H1 (cell line): ENCODE data around the gene MCF2L. TPM values are rescaled to one million over a fixed set of nuclear protein-coding genes. Genes with fewer than 3 reads are reported as not detected.

Experiments
- CTCF ChIA-PET: fragments of 300-600 bp; sonication (Branson Sonifier 250); formaldehyde crosslinking; loops from one replicate; lab custom pipeline; 2021; ENCODE audit not compliant: partially characterized antibody; lab: Charles Lee
- POLR2A ChIA-PET: fragments of 300-600 bp; sonication (Branson Sonifier 250); formaldehyde crosslinking; loops from one replicate; lab custom pipeline; 2021; ENCODE audit warnings: inconsistent platforms; ENCODE audit not compliant: partially characterized antibody; lab: Charles Lee
- DNase-seq, 2 experiments: peaks; one replicate each; pipeline versions ENCODE4 v3.0.0 to v3.0.0-alpha.2; 2010 to 2022; ENCODE audit warnings: low spot score in 2 of 2, low read depth in 1 of 2, mixed read lengths in 1 of 2
- FAIRE-seq: peaks from 2 replicates; lab custom pipeline; 2011; peaks lifted over from hg19 to GRCh38; lab: Jason Lieb, UNC
- H2AFZ ChIP-seq: 2 replicates; pipeline ENCODE4 v1.8.1; 2012; ENCODE audit warnings: low read length, inconsistent platforms
- H2AK5ac ChIP-seq: 2 replicates; pipeline ENCODE4 v1.6.1; 2013; ENCODE audit warnings: low read depth, low read length
- H2BK120ac ChIP-seq: replicated peaks from 2 replicates; pipeline ENCODE3; 2013; ENCODE audit warnings: low read depth, low read length, inconsistent platforms
- H2BK12ac ChIP-seq: 2 replicates; pipeline ENCODE4 v1.6.1; 2013; ENCODE audit warnings: low read depth, low read length
- H2BK15ac ChIP-seq: 2 replicates; pipeline ENCODE4 v1.6.1; 2013; ENCODE audit warnings: low read length
- H2BK20ac ChIP-seq: 2 replicates; pipeline ENCODE4 v1.6.1; 2013; ENCODE audit warnings: low read length
- H2BK5ac ChIP-seq: 2 replicates; pipeline ENCODE4 v1.6.1; 2013; ENCODE audit warnings: low read depth, low read length
- H3K14ac ChIP-seq: 2 replicates; pipeline ENCODE4 v1.6.1; 2013; ENCODE audit warnings: inconsistent platforms; ENCODE audit not compliant: insufficient read length
- H3K18ac ChIP-seq: 2 replicates; pipeline ENCODE4 v1.6.1; 2013; ENCODE audit warnings: low read length; ENCODE audit errors: extremely low read depth
- H3K23ac ChIP-seq: 2 replicates; pipeline ENCODE4 v1.6.1; 2013; ENCODE audit warnings: inconsistent platforms; ENCODE audit not compliant: insufficient read length
- H3K23me2 ChIP-seq: 2 replicates; pipeline ENCODE4 v1.6.1; 2013; ENCODE audit warnings: low read depth, low read length
- H3K27ac ChIP-seq: 2 replicates; pipeline ENCODE4 v1.6.1; 2011; ENCODE audit warnings: low read depth, low read length, inconsistent platforms
- H3K27me3 ChIP-seq, 4 experiments: replicated peaks in 1 of 4; 1 replicate in 1 of 4; 2 replicates in 3 of 4; pipeline versions ENCODE4 v1.6.1 to v1.8.1; 2011 to 2013; ENCODE audit warnings: low read length in 3 of 4, mild to moderate bottlenecking in 3 of 4, inconsistent platforms in 2 of 4, mixed read lengths in 2 of 4, moderate library complexity in 1 of 4; ENCODE audit not compliant: control insufficient read depth in 3 of 4, insufficient read depth in 3 of 4; ENCODE audit errors: extremely low read depth in 1 of 4
- H3K36me3 ChIP-seq, 4 experiments: 2 replicates each; pipeline versions ENCODE4 v1.6.1 to v1.8.1; 2011 to 2013; ENCODE audit warnings: mild to moderate bottlenecking in 4 of 4, low read length in 3 of 4, moderate library complexity in 2 of 4, control low read depth in 1 of 4, inconsistent platforms in 1 of 4; ENCODE audit not compliant: insufficient read depth in 4 of 4, control insufficient read depth in 2 of 4
- H3K4ac ChIP-seq: replicated peaks from 2 replicates; pipeline ENCODE3; 2013; ENCODE audit warnings: low read length, low read depth, mixed read lengths, inconsistent platforms; ENCODE audit not compliant: insufficient read length
- H3K4me1 ChIP-seq, 4 experiments: replicated peaks in 1 of 4; 1 replicate in 1 of 4; 2 replicates in 3 of 4; pipeline versions ENCODE4 v1.6.1 to v1.8.1; 2011 to 2013; ENCODE audit warnings: low read length in 3 of 4, inconsistent platforms in 2 of 4, mixed read lengths in 1 of 4; ENCODE audit not compliant: insufficient read depth in 4 of 4, control insufficient read depth in 3 of 4
- H3K4me2 ChIP-seq, 2 experiments: 2 replicates each; pipeline versions ENCODE4 v1.6.1 to v1.8.1; 2011 to 2013; ENCODE audit warnings: low read depth in 2 of 2, low read length in 2 of 2, control low read depth in 1 of 2, inconsistent platforms in 1 of 2, mild to moderate bottlenecking in 1 of 2; ENCODE audit not compliant: insufficient read depth in 1 of 2
- H3K4me3 ChIP-seq, 4 experiments: fragments of 200-600, 300-600 bp in 1 of 4; sonication (generic), shearing (Covaris generic), sonication (Bioruptor Twin) in 1 of 4; 2 replicates each; pipeline versions ENCODE4 v1.5.1 to v1.8.1; 2011 to 2016; ENCODE audit warnings: low read length in 4 of 4, low read depth in 3 of 4, control low read depth in 2 of 4, inconsistent platforms in 2 of 4, mild to moderate bottlenecking in 2 of 4, mixed read lengths in 1 of 4, moderate library complexity in 1 of 4; ENCODE audit not compliant: insufficient read depth in 2 of 4; ENCODE audit errors: extremely low read depth in 1 of 4
- H3K56ac ChIP-seq: replicated peaks from 2 replicates; pipeline ENCODE3; 2013; ENCODE audit warnings: low read depth, mild to moderate bottlenecking, mixed read lengths, low read length, inconsistent platforms; ENCODE audit not compliant: insufficient read length
- H3K79me1 ChIP-seq: 2 replicates; pipeline ENCODE4 v1.6.1; 2013; ENCODE audit warnings: low read depth, low read length, control low read depth
- H3K79me2 ChIP-seq, 2 experiments: 2 replicates each; pipeline versions ENCODE4 v1.6.1 to v1.8.1; 2012 to 2013; ENCODE audit warnings: low read length in 2 of 2, mild to moderate bottlenecking in 2 of 2, inconsistent platforms in 1 of 2; ENCODE audit not compliant: insufficient read depth in 2 of 2, control insufficient read depth in 1 of 2
- H3K9ac ChIP-seq, 4 experiments: replicated peaks in 1 of 4; 1 replicate in 1 of 4; 2 replicates in 3 of 4; pipeline versions ENCODE4 v1.6.1 to v1.8.1; 2011 to 2013; ENCODE audit warnings: low read depth in 3 of 4, low read length in 3 of 4, control low read depth in 2 of 4, mild to moderate bottlenecking in 2 of 4, moderate library complexity in 2 of 4, inconsistent platforms in 1 of 4; ENCODE audit errors: extremely low read depth in 1 of 4
- H3K9me3 ChIP-seq, 2 experiments: 2 replicates each; pipeline versions ENCODE4 v1.6.1 to v1.8.1; 2012 to 2013; ENCODE audit warnings: mild to moderate bottlenecking in 2 of 2, moderate library complexity in 2 of 2, control low read depth in 1 of 2, inconsistent platforms in 1 of 2, low read depth in 1 of 2, low read length in 1 of 2, mixed read lengths in 1 of 2; ENCODE audit not compliant: insufficient read depth in 2 of 2
- H4K20me1 ChIP-seq, 2 experiments: replicated peaks in 1 of 2; 2 replicates each; pipeline versions ENCODE3 to v1.8.1; 2011 to 2013; ENCODE audit warnings: inconsistent platforms in 2 of 2, low read length in 2 of 2, mild to moderate bottlenecking in 1 of 2; ENCODE audit not compliant: insufficient read depth in 2 of 2, control insufficient read depth in 1 of 2
- H4K5ac ChIP-seq: 2 replicates; pipeline ENCODE4 v1.6.1; 2013; ENCODE audit warnings: low read length, low read depth, mixed read lengths, inconsistent platforms; ENCODE audit not compliant: insufficient read length
- H4K8ac ChIP-seq: 2 replicates; pipeline ENCODE4 v1.8.0; 2013; ENCODE audit warnings: mild to moderate bottlenecking, moderate library complexity, low read length, inconsistent platforms; ENCODE audit not compliant: insufficient read depth; ENCODE audit errors: extremely low read depth
- H4K91ac ChIP-seq: replicated peaks from 2 replicates; pipeline ENCODE3; 2013; ENCODE audit warnings: low read length, mixed read lengths, inconsistent platforms; ENCODE audit not compliant: insufficient read length
- CREB1 ChIP-seq: IDR thresholded peaks from 2 replicates; pipeline ENCODE4 v1.6.1; 2012; ENCODE audit warnings: inconsistent platforms
- CTCF ChIP-seq, 3 experiments: IDR thresholded peaks; 1 replicate in 2 of 3; 2 replicates in 1 of 3; pipeline versions ENCODE4 v1.5.1 to v1.6.1; 2011; ENCODE audit warnings: low read length in 3 of 3, mild to moderate bottlenecking in 3 of 3, inconsistent platforms in 2 of 3, low read depth in 1 of 3, moderate library complexity in 1 of 3; ENCODE audit not compliant: insufficient read depth in 1 of 3; ENCODE audit errors: control extremely low read depth in 1 of 3
- EZH2 ChIP-seq: fragments of 200-600 bp; sonication (generic); IDR thresholded peaks from 2 replicates; pipeline ENCODE4 v1.7.1; 2012; ENCODE audit warnings: low read depth, mild to moderate bottlenecking, moderate library complexity, low read length, inconsistent platforms; ENCODE audit not compliant: severe bottlenecking
- HDAC2 ChIP-seq, 2 experiments: fragments of 300-600 bp in 1 of 2; sonication (generic) in 1 of 2; IDR thresholded peaks; 2 replicates each; pipeline ENCODE4 v1.6.1; 2011 to 2012; ENCODE audit warnings: low read depth in 2 of 2, low read length in 2 of 2, mild to moderate bottlenecking in 2 of 2, moderate library complexity in 2 of 2, borderline replicate concordance in 1 of 2, inconsistent platforms in 1 of 2
- WGBS, 2 experiments: shearing (Covaris generic) in 1 of 2; methylation state at CpG; one replicate each; pipeline versions ENCODE4 v1.1.6 to v1.1.7; 2013 to 2015; ENCODE audit warnings: low lambda C conversion rate in 2 of 2, mixed read lengths in 2 of 2, inconsistent platforms in 1 of 2, low coverage in 1 of 2, missing lambda C conversion rate in 1 of 2; ENCODE audit not compliant: insufficient replicate concordance in 2 of 2, insufficient coverage in 1 of 2, insufficient read length in 1 of 2; ENCODE audit errors: extremely low coverage in 1 of 2, missing lambda C conversion rate in 1 of 2; 5-methylcytosine and 5-hydroxymethylcytosine counted together
- long read RNA-seq, 2 experiments: library from RNA in 1 of 2; library from capped mRNA in 1 of 2; stranded (forward); transcript quantifications; one replicate each; pipeline ENCODE4 v2.0.0, GENCODE V29; 2021; ENCODE audit warnings: inconsistent platforms in 1 of 2
- polyA minus RNA-seq, 3 experiments: library from RNA; depleted of rRNA, polyadenylated mRNA; stranded (reverse); fragments of >200 nt; gene quantifications; 1 replicate in 2 of 3; 2 replicates in 1 of 3; pipeline ENCODE4 v1.2.3, GENCODE V29; 2011
- polyA plus RNA-seq, 7 experiments: library from polyadenylated mRNA; depleted of rRNA in 3 of 7; stranded (reverse) in 5 of 7; unstranded in 2 of 7; fragments of >200 nt in 5 of 7; fragments of 200-250 nt in 2 of 7; gene quantifications; 1 replicate in 5 of 7; 2 replicates in 1 of 7; 4 replicates in 1 of 7; pipeline versions ENCODE4 v1.2.1 to v1.2.3, GENCODE V29; 2011 to 2013; ENCODE audit warnings: missing spikeins in 2 of 7, mixed read lengths in 2 of 7
- total RNA-seq: library from RNA; stranded (reverse); fragmentation: NEBNext Ultra II Directional; extraction: Animal tissue kit (Norgen Biotek cat#: 25700); gene quantifications from 2 replicates; pipeline ENCODE4 v1.2.1, GENCODE V29; 2021

MCF2L gene
- total RNA-seq, result 22.9 and 24.4 TPM in 2 replicates
- 10.1 and 15.9 TPM in 2 replicates for polyA plus RNA-seq (2011; rRNA removed)
- 13.8 TPM for polyA plus RNA-seq (2011; cell fraction: cytosol; rRNA removed)
- polyA plus RNA-seq (2011; cell fraction: nucleus; rRNA removed), result 82.6 TPM
- 16.2 to 22.1 TPM (median 19.9 TPM) in 4 replicates for polyA plus RNA-seq (2012, experiment 1 of 2)
- polyA plus RNA-seq (2012, experiment 2 of 2), result 10.5 TPM
- polyA plus RNA-seq (2013, experiment 1 of 2), result 10.9 TPM
- polyA plus RNA-seq (2013, experiment 2 of 2), result 11.8 TPM
- 16.6 and 19.1 TPM in 2 replicates for polyA minus RNA-seq (2011; rRNA and poly(A)+ RNA removed)
- 18.4 TPM for polyA minus RNA-seq (2011; cell fraction: cytosol; rRNA and poly(A)+ RNA removed)
- polyA minus RNA-seq (2011; cell fraction: nucleus; rRNA and poly(A)+ RNA removed), result 40.8 TPM
- long read RNA-seq, experiment 1, partial matches to known transcripts, result 4 of 11 reads
- long read RNA-seq, experiment 1, other reads (novel, unspliced or antisense), result 7 of 11 reads
- long read RNA-seq, experiment 2, partial matches to known transcripts, result 3 of 5 reads
- long read RNA-seq, experiment 2, other reads (novel, unspliced or antisense), result 2 of 5 reads

DNA sequence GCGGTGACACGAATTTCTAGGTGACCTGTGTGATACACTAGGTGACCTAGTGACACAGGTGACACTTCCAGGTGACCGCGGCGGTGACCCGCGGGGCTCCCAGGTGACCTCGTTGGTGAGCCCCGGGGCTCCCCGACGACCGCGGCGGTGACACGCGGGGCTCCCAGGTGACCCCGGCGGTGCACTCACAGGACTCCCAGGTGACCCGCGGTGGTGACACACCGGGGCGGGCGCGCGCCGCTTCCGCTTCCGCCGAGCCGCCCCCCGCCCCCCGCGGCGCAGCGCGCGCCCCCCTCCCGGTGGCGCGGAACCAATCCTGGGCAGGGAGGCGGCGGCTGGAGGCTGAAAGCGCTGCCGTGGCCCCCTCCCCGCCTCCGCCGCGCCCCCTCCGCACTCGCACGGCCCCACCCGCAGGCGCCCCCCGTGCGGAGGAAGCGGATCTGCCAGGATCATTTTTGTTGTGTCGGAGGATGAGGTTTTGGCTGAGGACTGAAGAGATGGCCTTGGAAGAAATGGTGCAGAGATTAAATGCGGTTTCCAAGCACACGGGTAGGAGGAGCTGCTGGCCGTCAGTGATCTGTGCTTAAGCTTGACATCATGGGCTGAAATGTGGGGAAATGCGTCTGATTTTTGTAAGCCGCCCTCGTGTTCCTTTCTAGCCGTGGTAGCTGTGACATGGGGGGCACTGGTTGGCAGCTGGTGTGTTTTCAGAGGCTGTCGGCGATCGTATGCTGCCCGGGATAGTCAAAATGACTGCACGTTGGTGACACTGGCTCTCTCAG lies at the start of gene MCF2L:
TSS of gene MCF2L (plus strand) at position 305 of the 782 bp plus-strand sequence. CDS start at position 471, 166 bp downstream.
- CTCF ChIA-PET, result interaction anchor here (0.6 to 3.2 kb wide), 21 partner anchors 10 to 187 kb away, joined by 3 to 24 read pairs (median 4); no protein-coding TSS in a partner anchor
- Histone ChIP-seq H3K27me3 (peaks cover 0 to 8% (median 4%) of the 10 kb centered on the region in 4 experiments; a peak in 4 of 7 replicates), H2AK5ac (no peak within 1 kb of the TSS)
- TF ChIP-seq CTCF (IDR thresholded peaks at IDR 0.05; ENCODE audit: control extremely low read depth in 1 of 3, insufficient read depth in 1 of 3, low read depth in 1 of 3, low read length in 3 of 3) (peak in 1 of 3 experiments; percentile 40; a peak in 1 of 4 replicates), EZH2 (peak; percentile 7), CREB1 (no peak), HDAC2 (IDR thresholded peaks at IDR 0.05; ENCODE audit: borderline replicate concordance in 1 of 2, low read depth in 2 of 2, low read length in 2 of 2) (0 out of 4 replicates have a peak, but pooled peaks of 1 of the 2 experiments have one; percentile 1)

More for the DNA sequence above, at the start of gene MCF2L:
- peak within 1 kb of the TSS; percentile 69 to 93 for H3K4me2 ChIP-seq
- H3K18ac ChIP-seq, result no peak within 1 kb of the TSS; the same call in 1 of the 2 replicates
- H2BK5ac ChIP-seq, result no peak within 1 kb of the TSS
- H3K4ac ChIP-seq, result no peak within 1 kb of the TSS
- peaks cover 4% of the 10 kb centered on the region in 2 experiments; a peak in 3 of 4 replicates for H3K9me3 ChIP-seq
- peaks cover 0 to 3% (median under 1%) of the 10 kb centered on the region in 4 experiments; a peak in 2 of 7 replicates for H3K4me1 ChIP-seq
- H2AFZ ChIP-seq, result no peak within 1 kb of the TSS
- DNase-seq, result peak in 1 of 2 experiments; percentile 72
- peaks cover 3 to 20% of the 10 kb centered on the region in 2 experiments for H4K20me1 ChIP-seq
- H3K79me1 ChIP-seq, result peaks cover 12% of the 10 kb centered on the region
- H3K27ac ChIP-seq, result no peak within 1 kb of the TSS
- no peak within 1 kb of the TSS for H2BK15ac ChIP-seq
- peak; percentile 24 for FAIRE-seq
- no peaks in the 10 kb centered on the region for H3K79me2 ChIP-seq
- peak within 1 kb of the TSS; percentile 60; the same call in 1 of the 2 replicates for H4K8ac ChIP-seq
- no peak within 1 kb of the TSS for H2BK20ac ChIP-seq
- peak within 1 kb of the TSS; percentile 41 to 73 (median 44) for H3K4me3 ChIP-seq
- H3K9ac ChIP-seq, result peak within 1 kb of the TSS in 2 of 4 experiments; percentile 35 to 39; a peak in 2 of 7 replicates
- POLR2A ChIA-PET, result interaction anchor here (0.8 to 1.3 kb wide), 5 partner anchors 8 to 240 kb away, joined by 3 to 5 read pairs (median 3); partner anchors contain the start of gene PCID2
- no peak within 1 kb of the TSS for H3K56ac ChIP-seq
- no peak within 1 kb of the TSS for H4K5ac ChIP-seq
- no peak within 1 kb of the TSS for H2BK120ac ChIP-seq
- no peak within 1 kb of the TSS for H3K23ac ChIP-seq
- WGBS, 2 experiments, result 13% methylated on average over 13 of the region's 69 CpGs; no CpG with 5 or more reads in 1 of the 2 experiments
- no peaks in the 10 kb centered on the region for H3K36me3 ChIP-seq
- H2BK12ac ChIP-seq, result no peak within 1 kb of the TSS; the same call in 1 of the 2 replicates
- peaks cover 22% of the 10 kb centered on the region for H3K23me2 ChIP-seq
- no peak within 1 kb of the TSS for H3K14ac ChIP-seq
- peak within 1 kb of the TSS; percentile 25 for H4K91ac ChIP-seq
